ENCODE data around the gene OST4. TPM values are rescaled to one million over a fixed set of nuclear protein-coding genes. Genes with fewer than 3 reads are reported as not detected.

Gene OST4
- total and polyA plus RNA-seq, 10 of the 15 experiments (the other 5 are each of a cell fraction or from before 2014, with no cell fraction given), result 270 to 1,543 (median 523) TPM

GRCh38 chr2:27080603-27080936 lies 9.1 kb upstream of the OST4 start:
- DNase-seq (ENCODE audit: low read depth, low spot score), result no peak
- POLR2A ChIA-PET, result interaction anchor here (0.5 to 4.9 kb wide), 11 partner anchors 8 to 290 kb away, joined by 3 to 43 read pairs (median 3); partner anchors contain the start of genes AGBL5, EIF2B4, OST4 and SNX17
- Histone ChIP-seq H3K4me2 (ENCODE audit: control insufficient read depth, insufficient read depth) (peak overlapping the region; percentile 94; the same call in 1 of the 2 replicates), H2AFZ (ENCODE audit: control insufficient read depth, low read depth, low read length) (peak overlapping the region; percentile 91), H3K27me3 (replicated peaks in 1 of 2; ENCODE audit: control insufficient read depth in 2 of 2, insufficient read depth in 2 of 2, low read length in 1 of 2) (no peaks in the 10 kb centered on the region), H3K9ac (ENCODE audit: control insufficient read depth, insufficient read depth, low read length) (no peak overlapping the region), H3K9me3 (replicated peaks; ENCODE audit: control insufficient read depth, insufficient read depth, low read length) (no peaks in the 10 kb centered on the region), H3K79me2 (ENCODE audit: control insufficient read depth, insufficient read depth, low read length) (no peaks in the 10 kb centered on the region), H3K4me3 (no peak overlapping the region), H3K4me1 (ENCODE audit: control insufficient read depth, insufficient read depth, low read length) (peaks cover 34% of the 10 kb centered on the region), H3K36me3 (ENCODE audit: control insufficient read depth in 2 of 2, insufficient read depth in 2 of 2, low read length in 1 of 2) (no peaks in the 10 kb centered on the region), H3K27ac (ENCODE audit: control insufficient read depth, insufficient read depth) (no peak overlapping the region), H4K20me1 (ENCODE audit: control insufficient read depth, insufficient read depth) (no peaks in the 10 kb centered on the region)
- CTCF ChIA-PET, result interaction anchor here (0.9 to 8.6 kb wide), 10 partner anchors 8 to 242 kb away, joined by 3 to 85 read pairs (median 6); partner anchors contain the start of genes AGBL5, MPV17 and OST4
- ATAC-seq, result no peak
- RAD21 ChIA-PET (ENCODE audit: unreplicated experiment), result interaction anchor here (0.9 to 2.3 kb wide), 7 partner anchors 8 to 234 kb away, joined by 3 to 22 read pairs (median 4); partner anchors contain the start of genes AGBL5 and OST4
- SMC1A ChIA-PET (ENCODE audit: uncharacterized antibody, unreplicated experiment), result interaction anchor here (0.6 to 3.6 kb wide), 4 partner anchors 8 to 34 kb away, joined by 3 to 19 read pairs (median 8); partner anchors contain the start of genes AGBL5 and OST4
- BruUV-seq (replicated peaks), result no TSS peak
- FAIRE-seq, result no peak
- 95% methylated on average over 14 of the region's 14 CpGs for WGBS (ENCODE audit: insufficient coverage, insufficient replicate concordance, low lambda C conversion rate, missing lambda C conversion rate)
- in situ Hi-C loops (cut with MboI), result loop anchor here (10.0 kb wide), 1 partner anchor 116 kb away; no protein-coding TSS in a partner anchor
- TF ChIP-seq ATF2 (IDR thresholded peaks at IDR 0.05; ENCODE audit: low read length) (no peak), SMAD5 (IDR thresholded peaks at IDR 0.05; ENCODE audit: low read depth) (no peak), BCL3 (IDR thresholded peaks at IDR 0.05; ENCODE audit: borderline replicate concordance, insufficient read depth, low read depth, low read length, poor library complexity, severe bottlenecking) (no peak), NR2C2 (IDR thresholded peaks at IDR 0.05; ENCODE audit: borderline replicate concordance, control insufficient read depth, insufficient read length, low read depth) (no peak), ZBTB4 (CRISPR knock-in tag; IDR thresholded peaks at IDR 0.05) (no peak)
- intact Hi-C loops (cut with micrococcal nuclease; ENCODE audit: unreplicated experiment), result loop anchor here (2.0 kb wide), 1 partner anchor 48 kb away; the partner anchor contains the start of gene TMEM214
